MM.1S (cell line): ENCODE measurements around the gene CCDC81.

Experiments
- EZH2 ChIP-seq: fragments of 300-600 bp; sonication (generic); optimal IDR thresholded peaks from 2 replicates; pipeline ENCODE3; 2017; ENCODE audit warnings: low read depth, mild to moderate bottlenecking, antibody characterized with exemption, low read length, mixed read lengths
- TF ChIP-seq, protein P1 (sequence below): fragments of 300-600 bp; sonication (generic); IDR thresholded peaks from 2 replicates; pipeline ENCODE4 v1.5.1; 2016; ENCODE audit warnings: antibody characterized with exemption, low read length, mixed read lengths

DNA sequence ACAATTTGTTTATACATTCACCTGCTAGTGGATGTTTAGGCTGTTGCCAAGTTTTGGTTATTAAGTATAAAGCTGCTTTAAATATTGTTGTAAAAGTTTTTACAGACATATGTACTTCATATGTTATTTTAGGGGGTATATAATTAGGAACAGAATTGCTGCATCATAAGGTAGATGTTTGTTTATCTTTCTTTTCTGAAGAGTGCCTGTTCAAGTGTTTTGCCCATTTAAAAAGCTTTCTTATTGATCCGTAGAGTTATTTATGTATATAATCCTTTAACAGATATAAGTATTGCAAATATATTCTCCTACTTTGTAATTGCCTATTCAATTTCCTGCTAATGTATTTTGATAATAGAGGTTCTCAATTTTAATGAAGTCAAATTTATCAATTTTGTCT is 11.3 kb upstream of the CCDC81 start:
- TF ChIP-seq, protein P1, sequence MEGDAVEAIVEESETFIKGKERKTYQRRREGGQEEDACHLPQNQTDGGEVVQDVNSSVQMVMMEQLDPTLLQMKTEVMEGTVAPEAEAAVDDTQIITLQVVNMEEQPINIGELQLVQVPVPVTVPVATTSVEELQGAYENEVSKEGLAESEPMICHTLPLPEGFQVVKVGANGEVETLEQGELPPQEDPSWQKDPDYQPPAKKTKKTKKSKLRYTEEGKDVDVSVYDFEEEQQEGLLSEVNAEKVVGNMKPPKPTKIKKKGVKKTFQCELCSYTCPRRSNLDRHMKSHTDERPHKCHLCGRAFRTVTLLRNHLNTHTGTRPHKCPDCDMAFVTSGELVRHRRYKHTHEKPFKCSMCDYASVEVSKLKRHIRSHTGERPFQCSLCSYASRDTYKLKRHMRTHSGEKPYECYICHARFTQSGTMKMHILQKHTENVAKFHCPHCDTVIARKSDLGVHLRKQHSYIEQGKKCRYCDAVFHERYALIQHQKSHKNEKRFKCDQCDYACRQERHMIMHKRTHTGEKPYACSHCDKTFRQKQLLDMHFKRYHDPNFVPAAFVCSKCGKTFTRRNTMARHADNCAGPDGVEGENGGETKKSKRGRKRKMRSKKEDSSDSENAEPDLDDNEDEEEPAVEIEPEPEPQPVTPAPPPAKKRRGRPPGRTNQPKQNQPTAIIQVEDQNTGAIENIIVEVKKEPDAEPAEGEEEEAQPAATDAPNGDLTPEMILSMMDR = no peak
- no peak for TF ChIP-seq EZH2
